ENCODE measurements around the gene CRTC3. TPM values are rescaled to one million over a fixed set of nuclear protein-coding genes. Genes with fewer than 3 reads are reported as not detected.

The CRTC3 gene
- total and polyA plus RNA-seq, 2 donors (not counting 3 experiments of a cell fraction or from before 2014, with no cell fraction given) = 16.2 to 26.4 TPM

DNA sequence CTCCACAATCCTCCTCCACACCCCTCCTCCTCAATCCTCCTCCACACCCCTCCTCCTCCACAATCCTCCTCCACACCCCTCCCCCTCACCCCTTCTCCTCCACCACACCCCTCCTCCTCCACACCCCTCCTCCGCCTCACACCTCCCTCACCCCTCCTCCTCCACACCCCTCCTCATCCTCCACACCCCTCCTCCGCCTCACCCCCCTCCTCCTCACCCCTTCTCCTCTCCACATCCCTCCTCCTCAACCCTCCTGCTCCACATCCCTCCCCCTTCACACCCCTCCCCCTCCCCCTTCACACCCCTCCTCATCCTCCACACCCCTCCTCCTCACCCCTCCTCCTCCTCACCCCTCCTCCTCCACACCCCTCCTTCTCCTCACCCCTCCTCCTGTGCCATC is 117.6 kb downstream of the CRTC3 start:
- BruUV-seq (replicated peaks) = no TSS peak
- H3K9me3 ChIP-seq (replicated peaks; ENCODE audit: control insufficient read depth, insufficient read depth, low read length) = no peaks in the 10 kb centered on the region
- H3K36me3 ChIP-seq (ENCODE audit: control insufficient read depth in 2 of 2, extremely low read depth in 1 of 2, insufficient read depth in 2 of 2, low read length in 2 of 2) = peaks cover 0 to 7% of the 10 kb centered on the region in 2 experiments
- ChIA-PET POLR2A (interaction anchor here (1.0 kb wide), 1 partner anchor 285 kb away, joined by 3 read pairs; the partner anchor contains the start of gene HDDC3), CTCF (interaction anchor here (0.6 to 3.2 kb wide), 42 partner anchors 8 to 360 kb away, joined by 3 to 237 read pairs (median 5); partner anchors contain the start of genes BLM, FES, FURIN and HDDC3)
- DNase-seq (ENCODE audit: low read depth, low spot score) = no peak
- H3K4me3 ChIP-seq (replicated peaks in 1 of 3; ENCODE audit: insufficient read depth in 1 of 3, low read depth in 1 of 3, low read length in 3 of 3) = no peak overlapping the region
- H3K4me1 ChIP-seq (ENCODE audit: control insufficient read depth, extremely low read depth, insufficient read depth, low read length) = peaks cover 30% of the 10 kb centered on the region
- FAIRE-seq = no peak
- H4K20me1 ChIP-seq (replicated peaks; ENCODE audit: control insufficient read depth, extremely low read depth, insufficient read depth, low read length) = no peaks in the 10 kb centered on the region
- no peak overlapping the region for H3K27ac ChIP-seq (ENCODE audit: insufficient read depth, low read depth, low read length)
- TF ChIP-seq, protein P1, sequence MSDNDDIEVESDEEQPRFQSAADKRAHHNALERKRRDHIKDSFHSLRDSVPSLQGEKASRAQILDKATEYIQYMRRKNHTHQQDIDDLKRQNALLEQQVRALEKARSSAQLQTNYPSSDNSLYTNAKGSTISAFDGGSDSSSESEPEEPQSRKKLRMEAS (IDR thresholded peaks at IDR 0.05; ENCODE audit: insufficient read depth, insufficient read length) = no peak
- TF ChIP-seq POLR2AphosphoS5 (IDR thresholded peaks at IDR 0.05; ENCODE audit: insufficient read depth, low read depth, low read length) (no peak), POLR2A (IDR thresholded peaks at IDR 0.05; ENCODE audit: low read depth, low read length) (no peak), FOS (IDR thresholded peaks at IDR 0.05; ENCODE audit: borderline replicate concordance, insufficient read depth, low read length) (no peak), JUN (IDR thresholded peaks at IDR 0.05; ENCODE audit: borderline replicate concordance, insufficient read depth, insufficient read length, low read depth) (no peak), EZH2 (IDR thresholded peaks at IDR 0.05; ENCODE audit: borderline replicate concordance, low read depth, low read length, severe bottlenecking) (no peak), GATA2 (IDR thresholded peaks at IDR 0.05; ENCODE audit: insufficient read depth, insufficient read length, low read depth, low read length) (no peak), MYC (IDR thresholded peaks at IDR 0.05; ENCODE audit: low read depth, low read length) (no peak)
- TF ChIP-seq, protein P2, sequence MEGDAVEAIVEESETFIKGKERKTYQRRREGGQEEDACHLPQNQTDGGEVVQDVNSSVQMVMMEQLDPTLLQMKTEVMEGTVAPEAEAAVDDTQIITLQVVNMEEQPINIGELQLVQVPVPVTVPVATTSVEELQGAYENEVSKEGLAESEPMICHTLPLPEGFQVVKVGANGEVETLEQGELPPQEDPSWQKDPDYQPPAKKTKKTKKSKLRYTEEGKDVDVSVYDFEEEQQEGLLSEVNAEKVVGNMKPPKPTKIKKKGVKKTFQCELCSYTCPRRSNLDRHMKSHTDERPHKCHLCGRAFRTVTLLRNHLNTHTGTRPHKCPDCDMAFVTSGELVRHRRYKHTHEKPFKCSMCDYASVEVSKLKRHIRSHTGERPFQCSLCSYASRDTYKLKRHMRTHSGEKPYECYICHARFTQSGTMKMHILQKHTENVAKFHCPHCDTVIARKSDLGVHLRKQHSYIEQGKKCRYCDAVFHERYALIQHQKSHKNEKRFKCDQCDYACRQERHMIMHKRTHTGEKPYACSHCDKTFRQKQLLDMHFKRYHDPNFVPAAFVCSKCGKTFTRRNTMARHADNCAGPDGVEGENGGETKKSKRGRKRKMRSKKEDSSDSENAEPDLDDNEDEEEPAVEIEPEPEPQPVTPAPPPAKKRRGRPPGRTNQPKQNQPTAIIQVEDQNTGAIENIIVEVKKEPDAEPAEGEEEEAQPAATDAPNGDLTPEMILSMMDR (IDR thresholded peaks at IDR 0.05; ENCODE audit: extremely low read depth in 1 of 2, insufficient read depth in 1 of 2, low read depth in 1 of 2, low read length in 2 of 2) = no peak
- no peak overlapping the region for H3K9ac ChIP-seq (replicated peaks; ENCODE audit: extremely low read depth, insufficient read depth, low read length)
- intact Hi-C loops (cut with micrococcal nuclease) = no loop called here
- H3K79me2 ChIP-seq (ENCODE audit: control insufficient read depth, insufficient read depth, low read length) = no peaks in the 10 kb centered on the region
- dilution Hi-C loops (cut with MboI; ENCODE audit: extremely low pct_ligation_motif_present, low sequenced_read_pairs) = no loop called here
- no peaks in the 10 kb centered on the region for H3K9me1 ChIP-seq (replicated peaks; ENCODE audit: control insufficient read depth, extremely low read depth, insufficient read depth, low read length)
- H2AFZ ChIP-seq (ENCODE audit: low read depth, low read length) = no peak overlapping the region
- H3K27me3 ChIP-seq (ENCODE audit: control insufficient read depth in 2 of 2, insufficient read depth in 2 of 2, low read length in 2 of 2) = no peaks in the 10 kb centered on the region
- no peak overlapping the region for H3K4me2 ChIP-seq (ENCODE audit: insufficient read depth, low read length)
